SU-DHL-6 (cell line): ENCODE data around the gene ROS1.

Experiments used
- H2AFZ ChIP-seq: fragments of 200-600 bp; sonication (generic); 2 replicates; pipeline ENCODE4 v1.6.1; 2014; ENCODE audit warnings: low read depth, mild to moderate bottlenecking, moderate library complexity, mixed read lengths, antibody characterized with exemption, low read length; ENCODE audit not compliant: severe bottlenecking
- H3F3A ChIP-seq: fragments of 200-600 bp; shearing (Covaris generic); 2 replicates; pipeline ENCODE4 v1.6.0; 2016; ENCODE audit warnings: antibody characterized with exemption, mild to moderate bottlenecking; ENCODE audit not compliant: insufficient read depth
- H3K27ac ChIP-seq: fragments of 200-600 bp; sonication (generic); 2 replicates; pipeline ENCODE4 v1.5.1; 2016; ENCODE audit warnings: low read depth, mild to moderate bottlenecking, low read length, moderate library complexity, mixed read lengths
- H3K27me3 ChIP-seq: fragments of 200-600 bp; sonication (generic), shearing (Covaris generic); 2 replicates; pipeline ENCODE4 v1.6.0; 2014; ENCODE audit warnings: mild to moderate bottlenecking, low read length
- H3K36me3 ChIP-seq: fragments of 200-600 bp; sonication (generic); 2 replicates; pipeline ENCODE4 v1.6.1; 2014; ENCODE audit warnings: mild to moderate bottlenecking, low read length, mixed read lengths
- H3K4me2 ChIP-seq: fragments of 300-600, 200-600 bp; shearing (Covaris generic), sonication (generic); 2 replicates; pipeline ENCODE4 v1.6.0; 2014; ENCODE audit warnings: low read length, low read depth, mild to moderate bottlenecking; ENCODE audit not compliant: poor library complexity, severe bottlenecking
- H3K4me3 ChIP-seq: fragments of 200-600 bp; sonication (generic); 2 replicates; pipeline ENCODE4 v1.5.1; 2014; ENCODE audit warnings: antibody characterized with exemption, low read length, mild to moderate bottlenecking, mixed read lengths; ENCODE audit not compliant: insufficient read depth, poor library complexity, severe bottlenecking
- H3K79me2 ChIP-seq: fragments of 200-600 bp; sonication (generic); 2 replicates; pipeline ENCODE4 v1.6.1; 2014; ENCODE audit warnings: mild to moderate bottlenecking, low read length, moderate library complexity; ENCODE audit not compliant: insufficient read depth
- H3K9ac ChIP-seq: fragments of 200-600 bp; sonication (generic); 2 replicates; pipeline ENCODE4 v1.7.0; 2014; ENCODE audit warnings: mild to moderate bottlenecking, low read length
- H3K9me2 ChIP-seq: fragments of 200-600 bp; sonication (generic); replicated peaks from 2 replicates; pipeline ENCODE4 v1.6.1; 2014; ENCODE audit warnings: low read length; ENCODE audit not compliant: insufficient read depth
- H3K9me3 ChIP-seq: fragments of 200-600 bp; sonication (generic); 2 replicates; pipeline ENCODE4 v1.6.1; 2014; ENCODE audit warnings: low read length, mixed read lengths; ENCODE audit not compliant: insufficient read depth
- H4K20me1 ChIP-seq: fragments of 200-600 bp; sonication (generic); 2 replicates; pipeline ENCODE4 v1.6.1; 2014; ENCODE audit warnings: low read depth, mild to moderate bottlenecking, antibody characterized with exemption, low read length, moderate library complexity, mixed read lengths
- EZH2phosphoT487 ChIP-seq: fragments of 200-600 bp; sonication (generic), shearing (Covaris generic); conservative IDR thresholded peaks from 2 replicates; pipeline ENCODE4 v1.6.1; 2018; ENCODE audit warnings: mild to moderate bottlenecking, antibody characterized with exemption, low read length, moderate library complexity, mixed read lengths
- TF ChIP-seq, protein P1 (sequence below): fragments of 200-600 bp; sonication (generic); IDR thresholded peaks from one replicate; pipeline ENCODE4 v1.5.1; 2017; ENCODE audit warnings: antibody characterized with exemption, mild to moderate bottlenecking, low read length, moderate library complexity; ENCODE audit not compliant: insufficient read depth, poor library complexity, severe bottlenecking

ROS1 gene

DNA sequence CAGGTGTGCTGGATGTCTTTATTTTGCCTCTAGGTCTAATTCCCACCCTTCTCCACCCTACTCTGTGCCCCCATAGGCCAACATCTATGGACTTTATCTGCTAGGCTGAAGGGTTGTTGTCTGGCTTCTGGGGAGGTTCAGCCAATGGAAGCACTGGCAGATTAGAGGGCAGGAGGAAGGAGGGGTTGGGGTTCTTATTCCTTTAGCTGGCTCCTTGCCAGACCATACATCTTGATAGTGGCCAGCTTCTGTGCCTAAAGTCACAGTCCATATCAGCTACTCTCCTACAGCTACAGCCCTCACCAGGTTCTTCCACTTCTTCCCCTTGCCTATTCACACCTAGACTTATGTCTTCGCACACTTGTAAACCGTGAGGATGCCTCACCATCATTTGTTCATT lies 41.1 kb downstream of the ROS1 start:
- Histone ChIP-seq H3K36me3 (no peaks in the 10 kb centered on the region), H3K79me2 (no peaks in the 10 kb centered on the region), H4K20me1 (no peaks in the 10 kb centered on the region), H3K4me3 (no peak overlapping the region), H3K27me3 (no peaks in the 10 kb centered on the region), H3K9me2 (no peaks in the 10 kb centered on the region), H2AFZ (no peak overlapping the region), H3K9ac (no peak overlapping the region), H3K4me2 (no peak overlapping the region), H3K9me3 (no peaks in the 10 kb centered on the region), H3K27ac (no peak overlapping the region), H3F3A (no peaks in the 10 kb centered on the region)
- TF ChIP-seq, protein P1, sequence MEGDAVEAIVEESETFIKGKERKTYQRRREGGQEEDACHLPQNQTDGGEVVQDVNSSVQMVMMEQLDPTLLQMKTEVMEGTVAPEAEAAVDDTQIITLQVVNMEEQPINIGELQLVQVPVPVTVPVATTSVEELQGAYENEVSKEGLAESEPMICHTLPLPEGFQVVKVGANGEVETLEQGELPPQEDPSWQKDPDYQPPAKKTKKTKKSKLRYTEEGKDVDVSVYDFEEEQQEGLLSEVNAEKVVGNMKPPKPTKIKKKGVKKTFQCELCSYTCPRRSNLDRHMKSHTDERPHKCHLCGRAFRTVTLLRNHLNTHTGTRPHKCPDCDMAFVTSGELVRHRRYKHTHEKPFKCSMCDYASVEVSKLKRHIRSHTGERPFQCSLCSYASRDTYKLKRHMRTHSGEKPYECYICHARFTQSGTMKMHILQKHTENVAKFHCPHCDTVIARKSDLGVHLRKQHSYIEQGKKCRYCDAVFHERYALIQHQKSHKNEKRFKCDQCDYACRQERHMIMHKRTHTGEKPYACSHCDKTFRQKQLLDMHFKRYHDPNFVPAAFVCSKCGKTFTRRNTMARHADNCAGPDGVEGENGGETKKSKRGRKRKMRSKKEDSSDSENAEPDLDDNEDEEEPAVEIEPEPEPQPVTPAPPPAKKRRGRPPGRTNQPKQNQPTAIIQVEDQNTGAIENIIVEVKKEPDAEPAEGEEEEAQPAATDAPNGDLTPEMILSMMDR: no peak
- no peak for TF ChIP-seq EZH2phosphoT487

DNA sequence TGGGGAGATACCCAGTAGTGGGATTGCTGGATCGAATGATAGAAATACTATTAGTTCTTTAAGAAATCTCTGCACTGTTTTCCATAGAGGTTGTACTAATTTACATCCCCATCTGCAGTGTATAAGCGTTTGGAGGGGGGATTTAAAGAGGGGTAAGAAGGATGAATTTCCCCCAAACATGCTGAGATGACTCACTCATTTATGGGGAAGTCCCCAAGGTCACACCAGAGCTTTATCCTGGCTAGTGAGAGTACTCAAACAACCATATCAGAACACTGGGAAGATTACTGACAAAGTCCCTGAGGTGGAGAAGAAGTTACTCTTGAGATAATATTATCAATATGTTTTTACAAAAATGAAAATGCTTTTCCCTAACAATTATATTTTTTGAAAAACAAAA lies 44.0 kb downstream of the ROS1 start:
- H3K27me3 ChIP-seq: no peaks in the 10 kb centered on the region
- no peak overlapping the region for H3K4me2 ChIP-seq
- H3K27ac ChIP-seq: no peak overlapping the region
- H3K9me2 ChIP-seq: no peaks in the 10 kb centered on the region
- no peaks in the 10 kb centered on the region for H3K79me2 ChIP-seq
- no peaks in the 10 kb centered on the region for H3F3A ChIP-seq
- no peak overlapping the region for H3K9ac ChIP-seq
- H3K9me3 ChIP-seq: no peaks in the 10 kb centered on the region
- no peak overlapping the region for H3K4me3 ChIP-seq
- TF ChIP-seq, protein P1: no peak
- no peak for TF ChIP-seq EZH2phosphoT487
- H2AFZ ChIP-seq: no peak overlapping the region
- H3K36me3 ChIP-seq: no peaks in the 10 kb centered on the region
- no peaks in the 10 kb centered on the region for H4K20me1 ChIP-seq

DNA sequence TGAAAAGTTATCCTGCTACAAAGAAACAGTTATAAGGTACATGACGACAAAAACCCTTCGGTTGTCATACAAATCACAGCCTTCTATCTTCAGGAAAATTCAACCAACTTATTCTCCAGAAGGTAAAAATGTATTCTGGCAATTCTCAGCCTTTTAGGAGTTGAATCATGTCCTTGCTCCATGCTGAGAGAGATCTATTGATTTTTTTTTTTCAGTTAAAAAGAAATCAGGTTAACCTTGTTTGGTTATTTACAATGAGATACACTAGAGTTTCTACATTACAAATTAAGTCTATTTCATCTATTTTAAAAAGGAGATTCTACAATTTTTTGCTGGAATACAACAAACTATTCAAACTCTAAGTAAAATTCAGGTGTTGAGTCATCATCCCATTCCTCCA lies 45.4 kb downstream of the ROS1 start:
- H3K9me3 ChIP-seq: no peaks in the 10 kb centered on the region; the same call in 1 of the 2 replicates
- no peak overlapping the region for H3K9ac ChIP-seq
- H2AFZ ChIP-seq: no peak overlapping the region
- no peak for TF ChIP-seq EZH2phosphoT487
- TF ChIP-seq, protein P1: no peak
- no peaks in the 10 kb centered on the region for H3K79me2 ChIP-seq
- no peaks in the 10 kb centered on the region for H3K27me3 ChIP-seq
- no peaks in the 10 kb centered on the region for H3K36me3 ChIP-seq
- no peaks in the 10 kb centered on the region for H3K9me2 ChIP-seq
- H4K20me1 ChIP-seq: no peaks in the 10 kb centered on the region
- no peak overlapping the region for H3K4me3 ChIP-seq
- H3K27ac ChIP-seq: no peak overlapping the region
- no peaks in the 10 kb centered on the region for H3F3A ChIP-seq
- no peak overlapping the region for H3K4me2 ChIP-seq
